ENCODE results near the gene CLDN19. TPM values are rescaled to one million over a fixed set of nuclear protein-coding genes. Genes with fewer than 3 reads are reported as not detected.

CLDN19 gene
- not detected in 5 replicates for total RNA-seq (2022; extraction: Qiagen RNA extraction)

GRCh38 chr1:42739753-42740700 lies at the start of gene CLDN19:
CLDN19 (minus strand) TSS chr1:42740236; CDS start chr1:42740063, 173 bp downstream.

GRCh38 chr1:42784946-42785693 lies 45.1 kb upstream of the CLDN19 start, which contains the start of gene TMEM269:
TMEM269 (plus strand) TSS chr1:42784991; CDS start chr1:42789894, 4,903 bp downstream.

GRCh38 chr1:42766741-42767509 lies 26.9 kb upstream of the CLDN19 start, which contains the start of the genes C1orf50 and P3H1:
C1orf50 (plus strand) TSS chr1:42767249; CDS start chr1:42767312, 63 bp downstream.
P3H1 (minus strand) TSS chr1:42767028; CDS start chr1:42766971, 57 bp downstream.

Other genes with a start within 250 kb of the CLDN19 start
- 58.6 to 73.0 TPM (median 63.3 TPM) in 5 replicates for gene PPIH, start 81.8 kb downstream of the CLDN19 start, total RNA-seq (2022; extraction: Qiagen RNA extraction)
- 734 to 809 TPM (median 780 TPM) in 5 replicates for gene YBX1, start 57.8 kb downstream of the CLDN19 start, total RNA-seq (2022; extraction: Qiagen RNA extraction)
- 24.9 to 32.8 TPM (median 31.5 TPM) in 5 replicates for gene P3H1, start 26.8 kb upstream of the CLDN19 start, total RNA-seq (2022; extraction: Qiagen RNA extraction)
- 3.2 to 4.6 TPM (median 3.9 TPM) in 5 replicates for gene C1orf50, start 27.0 kb upstream of the CLDN19 start, total RNA-seq (2022; extraction: Qiagen RNA extraction)
- 0.06 to 0.32 TPM (median 0.12 TPM) in 4 of 5 replicates, not detected in the other for gene TMEM269, start 44.8 kb upstream of the CLDN19 start, total RNA-seq (2022; extraction: Qiagen RNA extraction)
- 3.4 to 4.3 TPM (median 3.6 TPM) in 5 replicates for gene ERMAP, start 76.9 kb upstream of the CLDN19 start, total RNA-seq (2022; extraction: Qiagen RNA extraction)
- gene SVBP, start 77.2 kb upstream of the CLDN19 start, total RNA-seq (2022; extraction: Qiagen RNA extraction) = 13.4 to 16.0 TPM (median 15.0 TPM) in 5 replicates
- 6.0 to 7.9 TPM (median 6.5 TPM) in 5 replicates for gene ZNF691, start 106.4 kb upstream of the CLDN19 start, total RNA-seq (2022; extraction: Qiagen RNA extraction)
- gene SLC2A1, start 218.6 kb upstream of the CLDN19 start, total RNA-seq (2022; extraction: Qiagen RNA extraction) = 96.1 to 110 TPM (median 100 TPM) in 5 replicates